Purkinje cell (primary cell): ENCODE measurements around the gene RAB4B. TPM values are rescaled to one million over a fixed set of nuclear protein-coding genes. Genes with fewer than 3 reads are reported as not detected.

Experiments
- polyA plus RNA-seq: library from polyadenylated mRNA; unstranded; fragments of >200 nt; fragmentation: Nextera tagmentation; gene quantifications from 2 replicates; pipeline ENCODE4 v1.2.1, GENCODE V29; 2014

Gene RAB4B
- polyA plus RNA-seq, result 9.9 and 10.0 TPM in 2 replicates

GRCh38 chr19:40777937-40778705, at the start of gene RAB4B:
Gene RAB4B, plus strand, starts transcription at chr19:40778247. Its CDS starts 129 bp downstream, at chr19:40778376.

GRCh38 chr19:40750058-40750873, 27.8 kb upstream of the RAB4B start, which contains the start of gene ACTMAP:
Gene ACTMAP, minus strand, starts transcription at chr19:40750477. Its CDS starts 674 bp downstream, at chr19:40749803.

GRCh38 chr19:40750874-40751537, 27.0 kb upstream of the RAB4B start, which contains the start of gene SNRPA:
Gene SNRPA, plus strand, starts transcription at chr19:40751203. Its CDS starts 206 bp downstream, at chr19:40751409.

GRCh38 chr19:40774916-40775631, 3.0 kb upstream of the RAB4B start, which contains the start of gene MIA:
Gene MIA, plus strand, starts transcription at chr19:40775521. Its CDS starts 22 bp downstream, at chr19:40775543.

GRCh38 chr19:40798683-40799557, 20.9 kb downstream of the RAB4B start, which contains the start of gene EGLN2:
Gene EGLN2, plus strand, starts transcription at chr19:40799191. Its CDS starts 1,382 bp downstream, at chr19:40800573.

Other genes starting within 250 kb of the RAB4B start
- gene SHKBP1, start 201.4 kb upstream of the RAB4B start, polyA plus RNA-seq, result 3.2 and 11.4 TPM in 2 replicates
- gene LTBP4, start 176.9 kb upstream of the RAB4B start, polyA plus RNA-seq, result 1.8 and 2.0 TPM in 2 replicates
- 0.48 and 2.6 TPM in 2 replicates for gene NUMBL, start 87.6 kb upstream of the RAB4B start, polyA plus RNA-seq
- not detected in 2 replicates for gene COQ8B, start 61.4 kb upstream of the RAB4B start, polyA plus RNA-seq
- gene ITPKC, start 61.1 kb upstream of the RAB4B start, polyA plus RNA-seq, result 0.07 and 0.78 TPM in 2 replicates
- gene ACTMAP, start 27.8 kb upstream of the RAB4B start, polyA plus RNA-seq, result 1.5 and 1.9 TPM in 2 replicates
- 14.8 and 28.0 TPM in 2 replicates for gene SNRPA, start 27.0 kb upstream of the RAB4B start, polyA plus RNA-seq
- gene MIA, start 2.7 kb upstream of the RAB4B start, polyA plus RNA-seq, result not detected in 2 replicates
- gene EGLN2, start 20.9 kb downstream of the RAB4B start, polyA plus RNA-seq, result 24.5 and 34.4 TPM in 2 replicates
- not detected in 2 replicates for gene CYP2A6, start 72.2 kb downstream of the RAB4B start, polyA plus RNA-seq
- not detected in 2 replicates for gene CYP2A7, start 104.0 kb downstream of the RAB4B start, polyA plus RNA-seq
- not detected in 2 replicates for gene CYP2B6, start 213.0 kb downstream of the RAB4B start, polyA plus RNA-seq